Ishikawa (cell line): ENCODE data around the gene FAM3A.

Experiments
- CEBPB ChIP-seq: IDR thresholded peaks from 2 replicates; pipeline ENCODE4 v1.6.1; 2012
- EP300 ChIP-seq: IDR thresholded peaks from 2 replicates; pipeline ENCODE4 v1.6.1; 2012; ENCODE audit warnings: borderline replicate concordance
- FOXM1 ChIP-seq: IDR thresholded peaks from 2 replicates; pipeline ENCODE4 v1.6.1; 2012; ENCODE audit warnings: low read depth, borderline replicate concordance
- MAX ChIP-seq: IDR thresholded peaks from 2 replicates; pipeline ENCODE4 v1.6.1; 2012
- RAD21 ChIP-seq: IDR thresholded peaks from 2 replicates; pipeline ENCODE4 v1.6.1; 2012; ENCODE audit warnings: low read depth
- REST ChIP-seq: IDR thresholded peaks from 2 replicates; pipeline ENCODE4 v1.6.1; 2012; ENCODE audit warnings: low read depth, mild to moderate bottlenecking
- TAF1 ChIP-seq: IDR thresholded peaks from 2 replicates; pipeline ENCODE4 v1.6.1; 2012; ENCODE audit warnings: low read depth, mild to moderate bottlenecking
- TCF12 ChIP-seq: IDR thresholded peaks from 2 replicates; pipeline ENCODE4 v1.6.1; 2012; ENCODE audit warnings: low read depth
- YY1 ChIP-seq: IDR thresholded peaks from 2 replicates; pipeline ENCODE4 v1.6.1; 2012; ENCODE audit warnings: low read depth
- ZBTB7A ChIP-seq: IDR thresholded peaks from 2 replicates; pipeline ENCODE4 v1.6.1; 2012; ENCODE audit warnings: low read depth

GRCh38 chrX:154459832-154460231 is 56.2 kb downstream of the FAM3A start:
- no peak for TF ChIP-seq REST
- TF ChIP-seq MAX, result no peak
- no peak for TF ChIP-seq EP300
- TF ChIP-seq RAD21, result no peak
- TF ChIP-seq CEBPB, result no peak
- no peak for TF ChIP-seq FOXM1
- TF ChIP-seq TCF12, result no peak
- no peak for TF ChIP-seq TAF1
- TF ChIP-seq YY1, result no peak
- TF ChIP-seq ZBTB7A, result no peak
